Ovary (tissue), 3 donors: Measurements from ENCODE around the gene GREB1L.

ENCODE experiments used
- EP300 ChIP-seq: sonication (generic); formaldehyde crosslinking; IDR thresholded peaks from one replicate; pipeline ENCODE4 v1.6.1; 2017; ENCODE audit warnings: antibody characterized with exemption
- TF ChIP-seq, protein P1 (sequence below), 3 donors: fragments of 450-650 bp in 2 of 3; fragments of 200-600 bp in 1 of 3; IDR thresholded peaks; one replicate each; pipeline versions ENCODE4 v1.5.1 to v1.8.0; 2016 to 2022; ENCODE audit warnings: antibody characterized with exemption in 3 of 3, mild to moderate bottlenecking in 1 of 3
- donor health status: DM: no; HTN: no; CAD: no.

DNA sequence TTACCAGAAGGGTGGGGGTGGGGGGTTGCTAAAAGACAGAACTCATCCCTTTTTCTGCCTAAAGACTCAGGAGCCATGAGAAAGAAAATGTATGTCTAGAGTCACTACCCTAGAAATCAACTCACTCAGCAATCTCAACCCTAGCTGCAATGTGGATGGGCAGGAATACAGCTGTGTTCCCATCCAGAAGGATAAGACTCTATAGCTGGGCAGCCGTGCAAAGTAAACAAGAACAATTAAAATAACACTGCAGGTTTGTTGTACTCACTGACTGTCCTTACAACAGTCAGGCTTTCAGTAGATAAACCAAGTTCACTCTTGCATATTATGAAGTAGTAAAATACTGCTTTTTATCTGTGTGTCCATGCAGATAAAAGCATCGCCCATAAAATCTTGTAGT, 284.4 kb downstream of the GREB1L start:
- TF ChIP-seq, protein P1, sequence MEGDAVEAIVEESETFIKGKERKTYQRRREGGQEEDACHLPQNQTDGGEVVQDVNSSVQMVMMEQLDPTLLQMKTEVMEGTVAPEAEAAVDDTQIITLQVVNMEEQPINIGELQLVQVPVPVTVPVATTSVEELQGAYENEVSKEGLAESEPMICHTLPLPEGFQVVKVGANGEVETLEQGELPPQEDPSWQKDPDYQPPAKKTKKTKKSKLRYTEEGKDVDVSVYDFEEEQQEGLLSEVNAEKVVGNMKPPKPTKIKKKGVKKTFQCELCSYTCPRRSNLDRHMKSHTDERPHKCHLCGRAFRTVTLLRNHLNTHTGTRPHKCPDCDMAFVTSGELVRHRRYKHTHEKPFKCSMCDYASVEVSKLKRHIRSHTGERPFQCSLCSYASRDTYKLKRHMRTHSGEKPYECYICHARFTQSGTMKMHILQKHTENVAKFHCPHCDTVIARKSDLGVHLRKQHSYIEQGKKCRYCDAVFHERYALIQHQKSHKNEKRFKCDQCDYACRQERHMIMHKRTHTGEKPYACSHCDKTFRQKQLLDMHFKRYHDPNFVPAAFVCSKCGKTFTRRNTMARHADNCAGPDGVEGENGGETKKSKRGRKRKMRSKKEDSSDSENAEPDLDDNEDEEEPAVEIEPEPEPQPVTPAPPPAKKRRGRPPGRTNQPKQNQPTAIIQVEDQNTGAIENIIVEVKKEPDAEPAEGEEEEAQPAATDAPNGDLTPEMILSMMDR (IDR thresholded peaks at IDR 0.05): no peak
- TF ChIP-seq EP300: no peak
